ENCODE data around the gene IGLON5.

IGLON5 gene

DNA sequence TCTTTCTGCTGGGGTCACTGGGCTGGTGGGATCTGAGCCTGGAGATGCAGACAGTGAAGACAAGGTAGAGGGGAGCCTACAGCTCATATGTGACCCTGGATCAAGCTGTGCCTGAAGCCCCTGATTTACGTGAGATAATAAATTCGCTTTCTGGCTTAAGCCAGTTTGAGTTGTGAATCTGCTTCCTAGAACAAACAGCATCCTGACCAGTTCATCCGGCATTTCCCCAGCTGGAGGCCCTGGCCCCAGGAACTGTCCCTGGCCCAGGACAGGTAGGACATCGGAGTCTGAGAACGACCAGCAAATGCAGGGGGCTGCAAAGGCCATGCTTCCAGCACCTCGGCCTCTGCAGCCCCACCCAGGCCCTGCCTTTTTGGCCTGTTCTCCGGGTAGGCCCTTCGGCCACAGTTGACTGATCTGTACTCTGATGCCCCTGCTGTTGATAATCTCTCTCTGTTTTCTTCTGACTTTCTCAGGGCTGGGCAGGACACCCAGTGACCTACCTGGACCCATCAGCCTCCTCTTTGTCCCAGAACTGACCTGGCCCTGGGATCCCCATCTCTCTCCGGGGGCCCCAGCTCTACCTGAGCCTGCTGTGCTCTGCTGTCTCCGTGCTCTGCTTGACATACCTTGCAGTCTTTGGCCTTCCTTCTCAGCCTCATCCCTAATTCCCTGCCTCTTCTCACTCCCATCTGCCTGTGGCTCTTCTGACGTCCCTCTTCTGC, 40.0 kb downstream of the IGLON5 start:
- Histone ChIP-seq H3K4me2 (ENCODE audit: low read length) (no peak overlapping the region), H3K36me3 (replicated peaks; ENCODE audit: low read depth, low read length) (peaks cover 10% of the 10 kb centered on the region)

DNA sequence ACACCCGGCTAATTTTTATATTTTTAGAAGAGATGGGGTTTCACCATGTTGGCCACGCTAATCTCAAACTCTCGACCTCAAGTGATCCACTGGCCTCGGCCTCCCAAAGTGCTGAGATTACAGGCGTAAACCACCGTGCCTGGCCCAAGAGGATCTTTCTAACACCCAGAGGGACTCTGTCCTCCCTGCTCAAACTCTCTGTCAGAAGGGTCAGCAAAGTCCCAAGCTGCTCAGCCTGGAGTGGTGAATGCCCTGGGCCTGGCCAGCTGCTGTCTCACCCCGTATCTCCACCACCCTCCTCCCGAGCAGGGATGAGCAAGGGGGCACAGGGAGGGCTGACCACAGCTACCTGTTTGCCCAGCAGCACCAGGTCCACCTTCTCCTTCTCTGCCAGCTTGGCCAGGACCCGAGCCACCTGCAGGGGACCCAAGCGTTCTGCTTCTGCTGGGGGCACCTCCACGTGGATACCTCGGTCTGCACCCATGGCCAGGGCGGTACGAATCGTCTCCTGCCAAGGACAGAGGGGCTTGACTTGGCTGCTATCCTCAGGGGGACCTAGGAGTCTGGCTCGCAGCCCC, 41.4 kb downstream of the IGLON5 start:
- no peaks in the 10 kb centered on the region for H3K9me3 ChIP-seq (ENCODE audit: insufficient read depth, low read length)
- H3K4me3 ChIP-seq (ENCODE audit: low read length): no peak overlapping the region
- no peak for TF ChIP-seq EZH2phosphoT487 (IDR thresholded peaks at IDR 0.05; ENCODE audit: low read depth)
- TF ChIP-seq, protein P1, sequence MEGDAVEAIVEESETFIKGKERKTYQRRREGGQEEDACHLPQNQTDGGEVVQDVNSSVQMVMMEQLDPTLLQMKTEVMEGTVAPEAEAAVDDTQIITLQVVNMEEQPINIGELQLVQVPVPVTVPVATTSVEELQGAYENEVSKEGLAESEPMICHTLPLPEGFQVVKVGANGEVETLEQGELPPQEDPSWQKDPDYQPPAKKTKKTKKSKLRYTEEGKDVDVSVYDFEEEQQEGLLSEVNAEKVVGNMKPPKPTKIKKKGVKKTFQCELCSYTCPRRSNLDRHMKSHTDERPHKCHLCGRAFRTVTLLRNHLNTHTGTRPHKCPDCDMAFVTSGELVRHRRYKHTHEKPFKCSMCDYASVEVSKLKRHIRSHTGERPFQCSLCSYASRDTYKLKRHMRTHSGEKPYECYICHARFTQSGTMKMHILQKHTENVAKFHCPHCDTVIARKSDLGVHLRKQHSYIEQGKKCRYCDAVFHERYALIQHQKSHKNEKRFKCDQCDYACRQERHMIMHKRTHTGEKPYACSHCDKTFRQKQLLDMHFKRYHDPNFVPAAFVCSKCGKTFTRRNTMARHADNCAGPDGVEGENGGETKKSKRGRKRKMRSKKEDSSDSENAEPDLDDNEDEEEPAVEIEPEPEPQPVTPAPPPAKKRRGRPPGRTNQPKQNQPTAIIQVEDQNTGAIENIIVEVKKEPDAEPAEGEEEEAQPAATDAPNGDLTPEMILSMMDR (IDR thresholded peaks at IDR 0.05; ENCODE audit: low read depth, low read length): no peak
- H3K9ac ChIP-seq (ENCODE audit: low read length): no peak overlapping the region
- H3K36me3 ChIP-seq (replicated peaks; ENCODE audit: low read depth, low read length): peaks cover 9% of the 10 kb centered on the region
- no peaks in the 10 kb centered on the region for H3K79me2 ChIP-seq (ENCODE audit: low read length)
- no peak overlapping the region for H3K27ac ChIP-seq (ENCODE audit: low read length)
- no peaks in the 10 kb centered on the region for H3K27me3 ChIP-seq (ENCODE audit: low read depth, low read length)
- H4K20me1 ChIP-seq (ENCODE audit: insufficient read depth, low read length): peaks cover 3% of the 10 kb centered on the region; the same call in 1 of the 2 replicates
- H3K4me2 ChIP-seq (ENCODE audit: low read length): no peak overlapping the region
- no peaks in the 10 kb centered on the region for H3K4me1 ChIP-seq (ENCODE audit: low read length)
- H2AFZ ChIP-seq (ENCODE audit: low read depth, low read length): no peak overlapping the region

More for the DNA sequence above, 40.0 kb downstream of the IGLON5 start:
- H3K4me1 ChIP-seq (ENCODE audit: low read length): no peaks in the 10 kb centered on the region
- no peak overlapping the region for H3K27ac ChIP-seq (ENCODE audit: low read length)
- TF ChIP-seq, protein P1 (IDR thresholded peaks at IDR 0.05; ENCODE audit: low read depth, low read length): no peak
- no peak for TF ChIP-seq EZH2phosphoT487 (IDR thresholded peaks at IDR 0.05; ENCODE audit: low read depth)
- no peaks in the 10 kb centered on the region for H3K27me3 ChIP-seq (ENCODE audit: low read depth, low read length)
- H4K20me1 ChIP-seq (ENCODE audit: insufficient read depth, low read length): peaks cover 3% of the 10 kb centered on the region; the same call in 1 of the 2 replicates
- H3K79me2 ChIP-seq (ENCODE audit: low read length): no peaks in the 10 kb centered on the region
- no peak overlapping the region for H3K4me3 ChIP-seq (ENCODE audit: low read length)
- H3K9ac ChIP-seq (ENCODE audit: low read length): no peak overlapping the region
- H2AFZ ChIP-seq (ENCODE audit: low read depth, low read length): no peak overlapping the region
- H3K9me3 ChIP-seq (ENCODE audit: insufficient read depth, low read length): no peaks in the 10 kb centered on the region

- peaks cover 3% of the 10 kb centered on the region; the same call in 1 of the 2 replicates for H4K20me1 ChIP-seq (ENCODE audit: insufficient read depth, low read length)
- H3K4me3 ChIP-seq (ENCODE audit: low read length): no peak overlapping the region
- no peak overlapping the region for H3K27ac ChIP-seq (ENCODE audit: low read length)
- H3K27me3 ChIP-seq (ENCODE audit: low read depth, low read length): no peaks in the 10 kb centered on the region
- H3K4me2 ChIP-seq (ENCODE audit: low read length): no peak overlapping the region
- no peaks in the 10 kb centered on the region for H3K9me3 ChIP-seq (ENCODE audit: insufficient read depth, low read length)
- peaks cover 6% of the 10 kb centered on the region for H3K36me3 ChIP-seq (replicated peaks; ENCODE audit: low read depth, low read length)
- no peak overlapping the region for H2AFZ ChIP-seq (ENCODE audit: low read depth, low read length)
- H3K4me1 ChIP-seq (ENCODE audit: low read length): no peaks in the 10 kb centered on the region
- no peak overlapping the region for H3K9ac ChIP-seq (ENCODE audit: low read length)
- no peak for TF ChIP-seq EZH2phosphoT487 (IDR thresholded peaks at IDR 0.05; ENCODE audit: low read depth)
- TF ChIP-seq, protein P1 (IDR thresholded peaks at IDR 0.05; ENCODE audit: low read depth, low read length): no peak
- H3K79me2 ChIP-seq (ENCODE audit: low read length): no peaks in the 10 kb centered on the region
Observed at GRCh38 chr19:51354103-51354741, 42.8 kb downstream of the IGLON5 start.

DNA sequence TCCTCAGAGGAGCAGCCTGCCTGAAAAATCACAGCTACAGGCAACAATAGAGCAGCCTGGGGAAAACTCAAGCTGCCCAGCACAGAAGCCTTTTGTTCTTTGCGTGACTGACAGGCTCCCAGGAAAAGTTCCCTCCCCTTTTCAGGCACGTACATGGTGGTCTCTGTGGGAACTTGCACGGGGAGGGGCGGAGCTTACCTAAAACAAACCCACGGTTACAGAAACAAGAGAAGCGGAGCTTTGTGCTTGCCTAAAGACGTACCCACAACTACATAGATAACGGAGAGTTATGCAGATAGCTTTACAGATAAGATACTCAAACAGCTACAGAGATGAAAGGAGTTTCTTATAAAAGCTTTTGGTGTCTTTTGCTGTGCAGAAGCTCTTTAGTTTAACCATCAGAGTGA, 43.3 kb downstream of the IGLON5 start:
- Histone ChIP-seq H4K20me1 (ENCODE audit: insufficient read depth, low read length) (peaks cover 3% of the 10 kb centered on the region; the same call in 1 of the 2 replicates), H3K4me3 (ENCODE audit: low read length) (no peak overlapping the region), H3K79me2 (ENCODE audit: low read length) (no peaks in the 10 kb centered on the region), H3K27ac (ENCODE audit: low read length) (no peak overlapping the region), H3K4me1 (ENCODE audit: low read length) (no peaks in the 10 kb centered on the region), H3K27me3 (ENCODE audit: low read depth, low read length) (no peaks in the 10 kb centered on the region), H3K9me3 (ENCODE audit: insufficient read depth, low read length) (no peaks in the 10 kb centered on the region), H3K36me3 (replicated peaks; ENCODE audit: low read depth, low read length) (peaks cover 6% of the 10 kb centered on the region), H3K4me2 (ENCODE audit: low read length) (no peak overlapping the region), H3K9ac (ENCODE audit: low read length) (no peak overlapping the region), H2AFZ (ENCODE audit: low read depth, low read length) (no peak overlapping the region)
- TF ChIP-seq EZH2phosphoT487 (IDR thresholded peaks at IDR 0.05; ENCODE audit: low read depth): no peak
- TF ChIP-seq, protein P1 (IDR thresholded peaks at IDR 0.05; ENCODE audit: low read depth, low read length): no peak
